ENCODE measurements around the gene SMS. TPM values are rescaled to one million over a fixed set of nuclear protein-coding genes. Genes with fewer than 3 reads are reported as not detected.

Gene SMS
- total RNA-seq, 6 donors from 2014 or later = 23.3 to 53.5 (median 50.2) TPM

DNA sequence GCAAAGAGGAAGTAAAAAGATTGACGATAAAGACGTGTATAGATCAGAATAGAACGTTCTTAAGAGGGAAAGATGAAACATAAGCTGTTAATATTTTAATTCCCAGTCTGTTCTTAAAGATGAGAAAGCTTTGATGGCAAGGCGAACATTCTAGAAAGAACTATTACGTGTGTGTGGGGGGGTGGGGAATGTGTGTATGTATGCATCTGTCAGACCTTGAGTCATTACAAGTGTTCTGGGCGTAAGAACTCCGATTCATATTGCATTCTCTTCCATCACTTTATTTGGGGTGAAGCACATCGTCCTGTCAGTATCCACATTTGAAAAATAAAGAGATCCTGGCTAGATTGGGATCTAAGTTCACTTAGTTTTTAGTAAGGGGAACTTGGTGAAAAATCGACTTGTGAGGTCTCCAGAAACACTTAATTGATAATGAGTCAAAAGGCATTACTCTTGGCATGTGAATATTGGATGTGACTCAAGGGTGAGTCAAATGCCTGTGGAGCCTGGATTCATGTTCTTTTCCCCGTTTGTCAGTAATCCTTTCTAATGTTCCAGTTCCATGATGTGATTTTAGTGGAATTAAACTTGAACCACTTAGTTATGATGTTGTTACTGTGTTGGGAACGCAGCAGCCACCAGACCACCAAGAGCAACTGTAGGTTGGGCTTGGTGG lies 3.1 kb downstream of the SMS start:
- no peaks in the 10 kb centered on the region for H3K4me1 ChIP-seq
- TF ChIP-seq POLR2A (IDR thresholded peaks at IDR 0.05) (no peak), EP300 (IDR thresholded peaks at IDR 0.05) (no peak)
- DNase-seq (no peak), ATAC-seq (ENCODE audit: low FRiP score in 2 of 2) (peak in 1 of 2 donors; percentile 53)
- peaks cover 0 to 5% (median 0%) of the 10 kb centered on the region in 4 donors for H3K27me3 ChIP-seq
- H3K27ac ChIP-seq = peak overlapping the region in 1 of 4 donors; percentile 3
- 58 to 62% methylated on average over 11 of the region's 11 CpGs for WGBS, 2 donors
- H3K4me3 ChIP-seq = no peak overlapping the region
- H3K9me3 ChIP-seq = no peaks in the 10 kb centered on the region
- H3K36me3 ChIP-seq = no peaks in the 10 kb centered on the region

DNA sequence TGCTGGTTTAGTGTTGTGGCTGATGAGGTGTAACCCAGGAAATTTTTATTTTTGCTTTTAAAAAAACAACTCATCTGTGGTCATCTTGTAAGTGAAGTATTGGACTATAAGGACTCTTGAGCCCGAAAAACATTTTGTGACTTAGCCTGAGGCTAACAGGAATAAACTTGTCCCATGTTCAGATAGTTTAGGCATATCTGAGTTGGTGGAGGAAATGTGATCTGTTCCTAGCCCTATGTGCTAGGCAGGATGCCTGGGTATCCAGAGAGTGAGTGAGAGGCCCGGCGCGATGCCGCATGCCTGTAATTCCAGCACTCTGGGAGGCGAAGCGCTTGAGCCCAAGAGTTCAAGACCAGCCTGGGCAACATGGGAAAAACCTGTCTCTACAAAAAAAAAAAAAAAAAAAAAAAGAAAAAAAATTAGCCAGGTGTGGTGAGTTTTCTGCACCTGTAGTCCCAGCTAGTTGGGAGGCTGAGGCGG lies 3.7 kb downstream of the SMS start:
- no peak overlapping the region for H3K4me3 ChIP-seq
- no peaks in the 10 kb centered on the region for H3K9me3 ChIP-seq
- 78 to 84% methylated on average over 8 of the region's 8 CpGs for WGBS, 2 donors
- TF ChIP-seq, protein P1, sequence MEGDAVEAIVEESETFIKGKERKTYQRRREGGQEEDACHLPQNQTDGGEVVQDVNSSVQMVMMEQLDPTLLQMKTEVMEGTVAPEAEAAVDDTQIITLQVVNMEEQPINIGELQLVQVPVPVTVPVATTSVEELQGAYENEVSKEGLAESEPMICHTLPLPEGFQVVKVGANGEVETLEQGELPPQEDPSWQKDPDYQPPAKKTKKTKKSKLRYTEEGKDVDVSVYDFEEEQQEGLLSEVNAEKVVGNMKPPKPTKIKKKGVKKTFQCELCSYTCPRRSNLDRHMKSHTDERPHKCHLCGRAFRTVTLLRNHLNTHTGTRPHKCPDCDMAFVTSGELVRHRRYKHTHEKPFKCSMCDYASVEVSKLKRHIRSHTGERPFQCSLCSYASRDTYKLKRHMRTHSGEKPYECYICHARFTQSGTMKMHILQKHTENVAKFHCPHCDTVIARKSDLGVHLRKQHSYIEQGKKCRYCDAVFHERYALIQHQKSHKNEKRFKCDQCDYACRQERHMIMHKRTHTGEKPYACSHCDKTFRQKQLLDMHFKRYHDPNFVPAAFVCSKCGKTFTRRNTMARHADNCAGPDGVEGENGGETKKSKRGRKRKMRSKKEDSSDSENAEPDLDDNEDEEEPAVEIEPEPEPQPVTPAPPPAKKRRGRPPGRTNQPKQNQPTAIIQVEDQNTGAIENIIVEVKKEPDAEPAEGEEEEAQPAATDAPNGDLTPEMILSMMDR (IDR thresholded peaks at IDR 0.05) = no peak
- TF ChIP-seq POLR2A (IDR thresholded peaks at IDR 0.05) (no peak), EP300 (IDR thresholded peaks at IDR 0.05) (no peak), POLR2AphosphoS5 (IDR thresholded peaks at IDR 0.05) (no peak)
- DNase-seq (no peak), ATAC-seq (ENCODE audit: low FRiP score in 2 of 2) (no peak)
- H3K4me1 ChIP-seq = peaks cover 0 to 1% (median 0%) of the 10 kb centered on the region in 4 donors
- H3K27me3 ChIP-seq = peaks cover 0 to 5% (median 0%) of the 10 kb centered on the region in 4 donors
- H3K27ac ChIP-seq = peak overlapping the region in 1 of 4 donors; percentile 3
- H3K36me3 ChIP-seq = no peaks in the 10 kb centered on the region

DNA sequence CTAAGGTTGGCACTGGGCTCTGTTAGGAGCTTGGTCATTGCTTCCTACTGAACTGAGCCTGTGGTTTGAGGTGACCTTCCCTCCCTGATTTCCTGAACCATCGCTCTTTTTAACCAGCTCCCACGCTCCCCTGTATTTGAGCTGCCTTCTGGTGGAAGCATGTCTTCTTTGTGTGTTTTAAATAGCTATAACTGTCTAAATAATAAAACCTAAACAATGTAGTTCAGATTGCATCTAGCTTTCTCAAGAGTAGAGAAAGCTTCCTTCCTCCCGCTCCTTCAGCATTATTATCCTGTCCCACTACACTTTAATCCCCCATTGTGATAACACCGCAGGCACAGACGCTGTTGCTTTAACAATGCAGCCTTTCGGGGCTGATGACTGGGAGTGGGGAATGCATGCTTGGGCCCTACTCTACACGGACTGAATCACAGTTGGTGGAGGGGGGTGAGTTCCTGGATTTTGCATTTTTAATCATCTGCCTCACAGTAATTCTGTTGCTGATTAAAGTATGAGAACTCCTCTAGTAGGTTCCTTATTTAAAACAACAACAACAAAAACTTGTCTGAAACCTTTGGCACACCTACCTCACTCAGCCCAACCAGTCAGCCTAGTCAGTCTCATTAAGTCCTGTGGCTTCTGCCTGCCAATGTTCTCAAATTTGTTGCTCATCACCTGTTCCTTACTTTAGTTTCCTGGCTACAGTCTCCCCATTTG lies 6.6 kb downstream of the SMS start:
- H3K4me1 ChIP-seq = peaks cover 0 to 10% (median 0%) of the 10 kb centered on the region in 4 donors
- H3K9me3 ChIP-seq = no peaks in the 10 kb centered on the region
- peak overlapping the region in 1 of 4 donors; percentile 17 for H3K27ac ChIP-seq
- H3K4me3 ChIP-seq = no peak overlapping the region
- DNase-seq (no peak), ATAC-seq (ENCODE audit: low FRiP score in 2 of 2) (peak in 1 of 2 donors; percentile 44)
- H3K27me3 ChIP-seq = no peaks in the 10 kb centered on the region
- WGBS, 2 donors = 30 to 36% methylated on average over 7 of the region's 7 CpGs
- H3K36me3 ChIP-seq = no peaks in the 10 kb centered on the region
- no peak for TF ChIP-seq POLR2AphosphoS5 (IDR thresholded peaks at IDR 0.05)
- TF ChIP-seq EP300 (IDR thresholded peaks at IDR 0.05) = no peak
- TF ChIP-seq, protein P1 (IDR thresholded peaks at IDR 0.05) = no peak
- no peak for TF ChIP-seq POLR2A (IDR thresholded peaks at IDR 0.05)

DNA sequence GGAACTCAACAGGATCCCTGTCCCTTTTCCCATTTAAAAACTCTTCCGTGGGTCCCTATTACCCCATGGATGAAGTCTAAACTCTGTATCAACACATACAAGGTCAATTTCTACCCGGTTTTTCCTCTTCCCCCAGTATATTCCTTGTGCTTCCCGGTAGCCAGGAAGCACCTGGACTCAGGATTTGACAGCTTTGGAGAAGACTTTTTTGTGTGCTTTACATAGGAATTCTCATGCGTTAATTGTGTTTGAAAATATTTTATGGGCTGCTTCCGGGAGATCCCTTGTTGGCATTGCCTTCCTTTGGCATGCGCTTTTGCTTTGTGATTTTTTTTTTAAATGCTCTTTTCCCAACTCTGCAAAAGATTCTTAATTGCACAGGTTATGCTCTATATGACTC lies 7.2 kb downstream of the SMS start:
- Histone ChIP-seq H3K4me1 (peaks cover 0 to 10% (median 0%) of the 10 kb centered on the region in 4 donors), H3K9me3 (no peaks in the 10 kb centered on the region), H3K27ac (no peak overlapping the region), H3K36me3 (no peaks in the 10 kb centered on the region), H3K27me3 (no peaks in the 10 kb centered on the region), H3K4me3 (no peak overlapping the region)
- no peak for DNase-seq
- TF ChIP-seq EP300 (IDR thresholded peaks at IDR 0.05) (no peak), POLR2AphosphoS5 (IDR thresholded peaks at IDR 0.05) (no peak), POLR2A (IDR thresholded peaks at IDR 0.05) (no peak)
- TF ChIP-seq, protein P1 (IDR thresholded peaks at IDR 0.05) = no peak
- no peak for ATAC-seq (ENCODE audit: low FRiP score in 2 of 2)
- WGBS, 2 donors = 36 to 50% methylated on average over 6 of the region's 6 CpGs

DNA sequence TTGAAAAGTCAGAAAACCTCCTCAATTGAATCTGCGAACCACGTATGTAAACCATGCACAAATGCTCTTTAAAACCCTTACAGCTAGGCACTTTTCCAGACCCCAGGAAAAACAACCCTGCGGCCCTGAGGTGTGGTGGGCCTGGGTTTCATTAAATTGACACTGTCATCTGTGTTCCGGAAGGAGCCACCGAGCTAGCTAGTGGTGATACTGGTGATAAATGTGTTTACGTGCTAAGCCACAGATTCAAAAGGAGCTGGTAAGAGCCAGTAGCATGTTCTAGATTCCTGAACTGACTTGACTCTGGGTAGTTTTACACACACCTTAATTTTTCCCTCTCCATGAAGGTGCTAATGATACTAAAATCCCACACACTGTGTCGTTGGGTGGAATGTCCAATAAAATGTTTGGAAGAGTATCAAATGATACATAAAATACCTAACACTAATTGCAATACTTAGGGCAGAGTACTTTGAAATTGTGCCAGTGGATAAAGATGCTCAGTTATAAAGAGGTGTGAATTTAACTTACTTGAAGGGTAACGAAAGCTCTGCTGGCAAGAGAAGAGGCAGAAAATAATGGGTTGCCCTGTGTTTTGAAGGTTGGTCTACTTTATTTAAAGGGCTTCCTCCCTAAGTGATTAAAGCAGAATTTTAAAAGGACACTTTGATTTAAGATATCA lies 8.5 kb downstream of the SMS start:
- DNase-seq = no peak
- 79% methylated on average over 4 to 8 of the region's 8 CpGs for WGBS, 2 donors
- no peak for ATAC-seq (ENCODE audit: low FRiP score in 2 of 2)
- H3K4me3 ChIP-seq = no peak overlapping the region
- no peaks in the 10 kb centered on the region for H3K9me3 ChIP-seq
- peaks cover 0 to 10% (median 0%) of the 10 kb centered on the region in 4 donors for H3K4me1 ChIP-seq
- TF ChIP-seq EP300 (IDR thresholded peaks at IDR 0.05) (no peak), POLR2A (IDR thresholded peaks at IDR 0.05) (no peak), POLR2AphosphoS5 (IDR thresholded peaks at IDR 0.05) (no peak)
- TF ChIP-seq, protein P1 (IDR thresholded peaks at IDR 0.05) = no peak
- no peak overlapping the region for H3K27ac ChIP-seq
- H3K36me3 ChIP-seq = no peaks in the 10 kb centered on the region
- H3K27me3 ChIP-seq = no peaks in the 10 kb centered on the region
